GM18526 (cell line): Measurements from ENCODE around the gene HDAC11.

Experiments used
- POLR2A ChIP-seq: IDR thresholded peaks from 3 replicates; pipeline ENCODE4 v1.6.1; 2011; ENCODE audit not compliant: insufficient read length; ENCODE audit errors: extremely low read depth

The HDAC11 gene, protein sequence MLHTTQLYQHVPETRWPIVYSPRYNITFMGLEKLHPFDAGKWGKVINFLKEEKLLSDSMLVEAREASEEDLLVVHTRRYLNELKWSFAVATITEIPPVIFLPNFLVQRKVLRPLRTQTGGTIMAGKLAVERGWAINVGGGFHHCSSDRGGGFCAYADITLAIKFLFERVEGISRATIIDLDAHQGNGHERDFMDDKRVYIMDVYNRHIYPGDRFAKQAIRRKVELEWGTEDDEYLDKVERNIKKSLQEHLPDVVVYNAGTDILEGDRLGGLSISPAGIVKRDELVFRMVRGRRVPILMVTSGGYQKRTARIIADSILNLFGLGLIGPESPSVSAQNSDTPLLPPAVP

DNA sequence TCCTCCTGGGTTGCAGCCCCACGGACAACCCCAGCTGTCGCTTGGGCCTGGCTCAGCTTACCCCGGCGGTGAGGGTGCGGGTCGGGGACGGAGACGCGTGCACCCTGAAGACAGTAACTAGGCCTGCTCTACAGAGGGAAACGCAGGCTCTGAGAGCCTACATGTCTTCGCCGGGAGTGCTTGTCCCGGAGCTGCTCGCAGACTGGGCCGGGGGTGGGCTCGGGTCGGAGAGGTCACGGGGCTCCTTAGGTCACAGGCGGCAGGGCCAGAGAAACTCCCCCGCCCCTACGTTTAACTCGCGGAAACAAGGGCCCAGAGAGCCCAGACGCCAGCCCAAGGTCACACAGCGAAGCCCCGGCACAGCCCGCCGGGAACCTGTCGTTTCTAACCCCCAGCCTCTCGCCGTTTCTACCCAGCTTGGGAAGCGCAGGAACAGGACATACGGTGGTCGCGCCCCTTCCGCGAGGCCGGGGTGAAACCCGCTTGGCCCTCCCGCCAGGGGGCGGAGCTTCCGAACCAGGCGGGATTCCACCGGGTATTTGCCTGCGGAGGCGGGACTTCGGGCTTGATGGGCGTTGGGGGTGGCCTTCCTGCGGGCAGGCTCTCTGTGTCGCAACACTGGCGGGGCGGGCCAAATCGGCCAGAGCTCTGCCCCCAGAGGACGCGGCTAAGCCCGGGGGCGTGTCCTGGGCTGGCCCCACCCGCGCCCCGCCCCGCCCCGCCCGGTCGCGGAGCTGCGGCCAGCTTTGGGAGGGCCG lies at the start of gene HDAC11:
Gene HDAC11 (plus strand): TSS at position 725 of the 758 bp plus-strand sequence. CDS start 42 bp downstream, outside the sequence.
- peak; percentile 55 for TF ChIP-seq POLR2A

DNA sequence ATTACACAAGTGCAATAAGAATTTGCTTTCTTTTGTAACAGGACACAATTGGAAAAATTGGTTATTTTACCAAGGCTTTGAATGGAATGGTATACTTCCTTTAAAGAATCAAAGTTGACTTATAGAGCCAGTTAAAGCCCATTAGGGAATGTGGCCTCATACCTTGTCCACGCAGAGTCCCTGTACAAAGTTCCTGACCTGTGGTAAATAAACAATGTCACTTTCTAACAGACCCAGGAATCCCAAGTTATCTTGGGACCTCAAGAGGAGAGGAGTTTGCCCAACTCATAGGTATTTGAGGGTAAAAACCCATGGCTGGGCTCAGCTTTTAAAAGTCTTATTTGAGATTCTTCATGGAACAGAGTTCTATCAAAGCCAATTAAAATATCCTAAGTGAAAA lies 48.0 kb upstream of the HDAC11 start:
- TF ChIP-seq POLR2A, result no peak

GRCh38 chr3:13433912-13434311 lies 46.2 kb upstream of the HDAC11 start:
- no peak for TF ChIP-seq POLR2A

DNA sequence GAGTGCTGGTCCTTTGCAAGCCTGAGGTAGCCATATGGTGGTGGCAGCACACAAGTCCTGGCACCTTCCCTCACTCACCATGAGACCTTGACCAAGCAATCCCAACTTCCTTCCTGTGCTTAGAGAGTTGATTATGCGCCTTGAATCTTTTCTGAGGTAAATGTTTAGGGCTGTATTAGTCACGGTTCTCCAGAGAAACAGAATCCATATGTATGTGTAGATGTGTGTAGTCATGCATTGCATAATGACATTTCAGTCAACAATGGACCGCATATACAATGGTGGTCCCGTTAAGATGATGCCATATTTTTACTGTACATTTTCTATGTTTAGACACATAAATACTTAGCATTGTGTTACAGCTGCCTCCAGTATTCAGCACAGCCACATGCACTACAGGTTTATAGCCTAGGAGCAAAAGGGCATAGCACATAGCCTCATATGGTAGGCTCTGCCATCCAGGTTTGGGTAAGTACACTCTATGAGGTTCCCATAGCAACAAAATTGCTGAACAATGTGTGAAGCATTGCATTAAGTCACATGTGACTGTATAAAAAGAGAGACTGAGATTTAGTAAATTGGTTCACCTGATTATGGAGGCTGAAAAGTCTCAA lies 39.8 kb upstream of the HDAC11 start:
- no peak for TF ChIP-seq POLR2A

GRCh38 chr3:13451301-13451673 lies 28.8 kb upstream of the HDAC11 start:
- TF ChIP-seq POLR2A, result no peak

DNA sequence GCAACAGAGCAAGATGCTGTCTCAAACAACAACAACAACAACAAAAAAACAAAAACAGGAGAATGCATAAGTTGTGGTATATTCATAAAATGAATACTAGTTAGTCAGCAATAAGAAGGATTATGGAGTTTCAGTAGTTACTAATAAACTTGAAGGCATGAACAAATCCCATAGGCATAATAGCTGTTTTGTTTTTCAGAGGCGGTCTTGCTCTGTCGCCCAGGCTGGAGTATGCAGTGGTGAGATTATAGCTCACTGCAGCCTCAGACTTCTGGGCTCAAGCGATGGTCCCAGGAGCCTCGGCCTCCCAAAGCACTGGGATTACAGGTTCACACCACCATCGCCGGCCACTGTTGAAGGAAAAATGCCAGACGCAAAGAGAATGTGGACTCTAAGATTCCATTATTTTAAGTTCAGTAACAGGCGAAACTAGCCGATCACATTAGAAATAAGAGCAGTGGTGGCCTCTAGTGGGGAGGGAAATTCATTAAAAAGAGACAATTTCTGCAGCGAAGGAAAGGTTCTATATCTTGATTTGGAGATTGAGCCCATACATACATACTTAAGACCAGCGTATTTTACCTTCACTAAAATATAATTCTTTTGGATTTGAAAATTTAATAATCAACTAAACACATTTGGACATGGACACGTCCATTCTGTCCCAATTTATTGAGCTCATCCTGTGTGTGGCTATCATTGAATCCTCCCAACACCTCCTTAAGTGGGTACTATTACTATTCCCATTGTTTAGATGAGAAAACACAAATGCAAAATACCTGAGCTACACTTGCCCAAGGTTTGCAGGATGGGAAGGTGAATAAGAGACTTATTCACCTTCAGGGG lies 27.4 kb upstream of the HDAC11 start:
- TF ChIP-seq POLR2A, result no peak

DNA sequence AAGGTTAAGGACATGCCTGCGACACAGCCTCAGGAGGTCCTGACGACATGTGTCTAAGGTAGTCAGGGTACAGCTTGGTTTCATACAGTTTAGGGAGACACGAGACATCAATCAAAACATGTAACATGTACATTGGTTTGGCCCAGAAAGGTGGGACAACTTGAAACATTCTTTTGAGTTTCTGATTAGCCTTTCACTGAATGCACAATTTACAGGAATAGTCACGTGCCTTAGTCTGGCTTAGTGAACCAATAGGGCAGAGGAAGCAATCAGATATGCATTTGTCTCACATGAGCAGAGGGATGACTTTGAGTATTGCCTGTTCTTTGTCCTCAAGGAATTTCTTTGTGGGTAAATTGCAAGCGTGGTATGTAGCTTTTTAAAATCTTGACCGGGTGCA lies 24.5 kb upstream of the HDAC11 start:
- no peak for TF ChIP-seq POLR2A

DNA sequence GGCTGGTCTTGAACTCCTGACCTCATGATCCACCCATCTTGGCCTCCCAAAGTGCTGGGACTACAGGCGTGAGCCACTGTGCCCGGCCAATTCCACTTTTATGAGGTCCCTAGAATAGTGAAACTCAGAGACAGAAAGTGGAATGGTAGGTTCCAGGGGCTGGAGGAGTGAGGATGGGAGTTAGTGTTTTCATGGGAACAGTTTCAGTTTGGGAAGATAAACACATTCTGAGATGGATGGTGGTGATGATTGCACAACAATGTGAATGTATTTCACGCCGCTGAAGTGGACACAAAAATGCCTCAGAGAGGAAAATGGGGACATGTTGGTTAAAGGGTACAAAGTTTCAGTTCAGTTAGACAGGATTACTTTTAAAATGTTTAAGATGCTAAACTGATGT lies 22.5 kb upstream of the HDAC11 start:
- no peak for TF ChIP-seq POLR2A

GRCh38 chr3:13459605-13460340 lies 20.3 kb upstream of the HDAC11 start:
- TF ChIP-seq POLR2A, result no peak

DNA sequence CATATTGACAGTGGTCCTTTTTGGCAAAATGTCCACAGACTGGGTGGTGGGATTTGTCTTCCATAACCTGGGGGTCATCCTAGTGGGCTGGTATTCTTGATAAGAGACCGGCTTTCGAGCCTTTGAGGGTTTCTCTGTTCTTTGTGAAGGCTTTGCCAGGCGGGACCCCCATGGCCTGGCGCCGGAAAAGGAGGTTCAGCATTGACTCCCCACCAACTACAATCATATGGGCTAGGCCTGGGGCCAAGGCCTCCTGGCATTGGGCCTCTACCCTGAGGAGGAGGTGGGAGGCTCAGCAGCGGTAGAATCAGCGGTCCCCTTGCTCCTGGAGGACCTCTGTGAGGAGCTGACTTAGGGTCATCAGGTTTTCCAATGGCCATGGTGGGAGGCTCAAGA lies 19.8 kb upstream of the HDAC11 start:
- TF ChIP-seq POLR2A, result no peak

GRCh38 chr3:13461169-13462124 lies 18.7 kb upstream of the HDAC11 start:
- TF ChIP-seq POLR2A, result no peak

DNA sequence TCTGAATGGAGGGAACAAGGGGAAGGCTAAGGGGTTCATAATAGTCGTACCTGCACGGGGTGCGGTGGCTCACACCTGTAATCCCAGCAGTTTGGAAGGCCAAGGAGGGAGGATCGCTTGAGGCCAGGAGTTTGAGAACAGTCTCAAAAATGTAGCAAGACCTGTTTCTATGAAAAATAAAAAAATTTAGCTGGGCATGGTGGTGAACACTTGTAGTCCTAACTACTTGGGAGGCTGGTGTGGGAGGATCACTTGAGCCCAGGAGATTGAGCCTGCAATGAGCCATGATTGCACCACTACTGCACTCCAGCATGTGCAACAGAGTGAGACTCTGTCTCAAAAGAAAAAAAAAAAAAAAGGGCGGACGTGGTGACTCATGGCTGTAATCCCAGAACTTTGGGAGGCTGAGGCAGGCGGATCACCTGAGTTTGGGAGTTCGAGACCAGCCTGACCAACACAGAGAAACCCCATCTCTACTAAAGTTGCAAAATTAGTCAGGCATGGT lies 17.9 kb upstream of the HDAC11 start:
- no peak for TF ChIP-seq POLR2A

DNA sequence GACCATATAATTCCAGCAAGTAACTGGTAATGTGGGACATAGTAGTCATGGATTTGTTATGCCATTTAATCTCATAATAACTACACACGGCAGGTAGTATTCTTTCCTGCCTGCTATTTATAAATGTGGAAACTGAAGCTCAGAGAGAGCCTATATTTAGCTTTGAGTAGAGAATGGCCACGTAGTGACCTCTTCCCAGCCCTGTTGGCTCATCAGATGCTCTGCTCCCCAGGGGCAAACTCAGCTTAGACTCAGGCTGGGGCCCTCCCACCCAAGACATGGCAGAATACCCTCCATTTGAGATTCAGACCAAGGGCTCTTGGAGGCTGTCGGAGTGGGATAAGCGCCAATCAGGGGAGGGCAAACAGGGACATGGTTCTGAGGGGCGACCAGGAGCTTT lies 17.3 kb upstream of the HDAC11 start:
- TF ChIP-seq POLR2A, result no peak
